GM10248 (cell line): ENCODE data around the gene DLD.

ENCODE experiments used
- CTCF ChIA-PET: fragments of 300-600 bp; sonication (Branson Sonifier 250); formaldehyde crosslinking; extraction: SDS; loops from one replicate; lab custom pipeline; 2021; ENCODE audit warnings: antibody characterized with exemption; lab: Yijun Ruan, JAX
- POLR2A ChIA-PET: fragments of 350-650 bp; sonication (Branson Sonifier 250); formaldehyde crosslinking; extraction: SDS; loops from one replicate; lab custom pipeline; 2020; ENCODE audit warnings: antibody characterized with exemption; lab: Yijun Ruan, JAX
- DNase-seq: peaks from one replicate; pipeline ENCODE4 v3.0.0; 2012; ENCODE audit errors: extremely low spot score
- TF ChIP-seq, protein P1 (sequence below): IDR thresholded peaks from 2 replicates; pipeline ENCODE4 v1.5.1; 2012; ENCODE audit warnings: mild to moderate bottlenecking, low read depth; ENCODE audit errors: extremely low read depth, missing control alignments, control extremely low read depth

Gene DLD

DNA sequence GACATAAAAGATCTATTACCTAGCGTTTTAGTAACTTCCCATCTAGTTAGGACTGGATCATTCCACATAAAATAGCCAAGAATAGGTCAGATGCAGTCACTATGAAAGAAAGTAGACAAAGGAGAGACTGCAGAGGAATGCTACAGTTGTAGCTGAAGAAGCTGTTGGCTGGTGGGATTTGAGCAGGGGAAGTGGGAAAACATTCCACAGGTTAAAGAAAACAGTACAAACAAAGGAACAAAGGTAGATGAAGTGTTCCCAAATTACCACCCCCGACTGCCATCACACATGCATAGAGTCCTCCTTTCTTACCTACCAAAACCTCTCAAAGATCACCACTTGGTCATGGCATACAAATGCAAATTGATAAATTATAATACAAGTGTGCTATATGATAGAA is 41.8 kb downstream of the DLD start:
- CTCF ChIA-PET, result interaction anchor here (0.8 kb wide), 1 partner anchor 16 kb away, joined by 3 read pairs; no protein-coding TSS in a partner anchor
- POLR2A ChIA-PET, result no interaction called here

DNA sequence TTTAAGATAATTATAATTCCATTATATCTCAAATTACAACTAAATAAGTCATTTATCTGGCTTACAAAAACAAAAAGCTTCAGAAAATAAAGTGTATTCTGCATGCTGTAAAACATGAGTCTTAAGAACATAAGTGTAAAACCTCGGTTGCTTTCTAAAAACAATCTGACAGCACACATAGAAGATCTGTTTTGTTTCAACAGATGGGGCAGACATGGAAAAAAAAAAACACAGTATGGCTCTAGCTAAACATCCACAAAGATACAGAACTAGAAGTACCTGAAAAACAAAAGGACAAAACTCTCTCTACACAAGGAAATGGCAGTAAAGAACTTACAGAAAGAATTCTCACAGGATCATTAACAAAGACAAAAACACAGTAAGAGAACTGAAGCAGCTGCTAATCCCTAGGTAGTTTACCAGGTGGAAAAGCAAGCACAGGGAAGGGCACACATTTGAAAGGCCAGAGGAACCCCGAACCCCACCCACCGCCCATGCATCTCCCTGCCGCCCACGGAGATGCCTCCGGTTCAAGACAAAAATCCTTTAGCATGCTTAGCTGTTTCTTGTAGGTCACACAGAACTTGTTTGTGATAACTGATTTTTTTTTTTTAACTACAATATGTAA is 42.5 kb downstream of the DLD start:
- ChIA-PET CTCF (interaction anchor here (0.8 kb wide), 1 partner anchor 16 kb away, joined by 3 read pairs; no protein-coding TSS in a partner anchor), POLR2A (no interaction called here)
- no peak for DNase-seq
- TF ChIP-seq, protein P1, sequence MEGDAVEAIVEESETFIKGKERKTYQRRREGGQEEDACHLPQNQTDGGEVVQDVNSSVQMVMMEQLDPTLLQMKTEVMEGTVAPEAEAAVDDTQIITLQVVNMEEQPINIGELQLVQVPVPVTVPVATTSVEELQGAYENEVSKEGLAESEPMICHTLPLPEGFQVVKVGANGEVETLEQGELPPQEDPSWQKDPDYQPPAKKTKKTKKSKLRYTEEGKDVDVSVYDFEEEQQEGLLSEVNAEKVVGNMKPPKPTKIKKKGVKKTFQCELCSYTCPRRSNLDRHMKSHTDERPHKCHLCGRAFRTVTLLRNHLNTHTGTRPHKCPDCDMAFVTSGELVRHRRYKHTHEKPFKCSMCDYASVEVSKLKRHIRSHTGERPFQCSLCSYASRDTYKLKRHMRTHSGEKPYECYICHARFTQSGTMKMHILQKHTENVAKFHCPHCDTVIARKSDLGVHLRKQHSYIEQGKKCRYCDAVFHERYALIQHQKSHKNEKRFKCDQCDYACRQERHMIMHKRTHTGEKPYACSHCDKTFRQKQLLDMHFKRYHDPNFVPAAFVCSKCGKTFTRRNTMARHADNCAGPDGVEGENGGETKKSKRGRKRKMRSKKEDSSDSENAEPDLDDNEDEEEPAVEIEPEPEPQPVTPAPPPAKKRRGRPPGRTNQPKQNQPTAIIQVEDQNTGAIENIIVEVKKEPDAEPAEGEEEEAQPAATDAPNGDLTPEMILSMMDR, result no peak

More for the DNA sequence above, 41.8 kb downstream of the DLD start:
- TF ChIP-seq, protein P1, result no peak
- no peak for DNase-seq

DNA sequence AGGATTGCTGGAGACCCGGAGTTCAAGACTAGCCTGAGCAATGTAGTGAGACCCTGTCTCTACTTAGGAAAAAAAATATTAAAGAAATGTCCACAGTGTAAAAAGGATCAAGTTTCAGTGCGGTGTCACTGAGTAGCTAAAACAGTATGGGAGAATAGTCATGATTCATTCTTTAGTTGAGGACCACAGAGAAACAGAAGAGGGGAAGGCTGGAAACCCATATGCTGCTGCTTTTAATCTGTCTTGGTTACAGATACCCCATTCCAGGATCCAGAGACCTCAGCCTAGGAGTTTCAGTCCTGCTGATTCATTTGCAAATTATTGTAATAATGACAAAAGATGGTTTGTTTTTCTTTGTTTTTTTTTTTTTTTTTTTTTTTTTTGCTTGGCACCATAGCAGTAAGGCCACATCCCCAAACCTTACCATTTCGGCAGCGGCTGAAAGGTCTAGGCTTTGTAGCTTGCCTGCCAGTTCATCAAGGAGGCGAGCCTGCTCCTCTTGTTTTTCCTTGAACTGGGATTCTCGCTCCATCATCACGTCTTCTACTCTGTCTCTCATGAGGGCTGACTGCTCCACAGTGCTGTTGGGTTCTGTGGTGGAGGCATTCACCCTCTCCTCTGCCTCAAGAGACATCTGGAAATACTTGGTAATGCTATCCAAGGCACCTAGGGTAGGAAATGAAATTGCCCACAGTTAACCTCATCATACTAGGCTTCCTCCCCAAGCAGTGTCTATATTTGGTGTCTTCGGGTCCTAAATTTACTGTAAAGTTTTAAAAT is 44.2 kb downstream of the DLD start:
- POLR2A ChIA-PET, result interaction anchor here (0.7 kb wide), 1 partner anchor 700 kb away, joined by 8 read pairs; no protein-coding TSS in a partner anchor
- TF ChIP-seq, protein P1, result no peak
- CTCF ChIA-PET, result interaction anchor here (0.9 to 1.5 kb wide), 2 partner anchors 12 to 60 kb away, joined by 3 read pairs; no protein-coding TSS in a partner anchor
- DNase-seq, result no peak

DNA sequence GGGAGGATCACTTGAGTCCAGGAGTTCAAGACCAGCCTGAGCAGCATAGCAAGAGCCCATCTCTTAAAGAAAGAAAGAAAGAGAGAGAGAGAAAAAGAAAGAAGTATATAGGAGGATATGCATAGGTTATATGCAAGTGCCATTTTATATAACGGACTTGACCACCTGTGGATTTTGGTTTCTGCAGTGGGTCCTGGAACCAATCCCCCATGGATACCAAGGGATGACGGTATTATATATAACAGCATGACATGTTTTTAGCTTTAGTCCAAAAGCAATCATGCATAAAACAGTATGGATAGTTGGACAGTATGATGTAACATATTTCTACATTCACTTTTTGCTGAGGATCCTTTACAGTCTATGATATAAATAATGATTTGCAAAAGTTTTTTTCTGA is 45.3 kb downstream of the DLD start:
- TF ChIP-seq, protein P1, result no peak
- ChIA-PET POLR2A (no interaction called here), CTCF (no interaction called here)
- DNase-seq, result no peak

DNA sequence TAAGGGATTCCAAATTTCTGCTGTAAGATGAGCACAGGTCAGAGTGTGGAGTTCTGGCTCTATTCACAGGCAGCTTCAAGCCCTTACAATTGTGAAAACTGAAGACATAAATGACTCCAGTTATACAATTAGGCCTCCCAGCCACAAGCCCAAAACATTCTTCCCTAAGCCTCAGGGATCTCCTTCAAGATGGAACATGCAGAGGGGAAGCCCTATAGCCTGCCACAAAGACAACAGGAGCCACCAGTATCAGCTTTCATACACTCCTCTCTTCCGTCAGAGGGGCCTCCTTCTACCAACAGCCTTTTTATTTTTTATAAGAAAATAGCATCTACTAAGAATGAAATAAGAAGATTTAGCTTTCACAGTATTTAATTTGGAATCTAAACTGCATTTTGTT is 46.5 kb downstream of the DLD start:
- ChIA-PET POLR2A (no interaction called here), CTCF (interaction anchor here (1.0 kb wide), 1 partner anchor 10 kb away, joined by 3 read pairs; no protein-coding TSS in a partner anchor)
- no peak for DNase-seq
- TF ChIP-seq, protein P1, result no peak

DNA sequence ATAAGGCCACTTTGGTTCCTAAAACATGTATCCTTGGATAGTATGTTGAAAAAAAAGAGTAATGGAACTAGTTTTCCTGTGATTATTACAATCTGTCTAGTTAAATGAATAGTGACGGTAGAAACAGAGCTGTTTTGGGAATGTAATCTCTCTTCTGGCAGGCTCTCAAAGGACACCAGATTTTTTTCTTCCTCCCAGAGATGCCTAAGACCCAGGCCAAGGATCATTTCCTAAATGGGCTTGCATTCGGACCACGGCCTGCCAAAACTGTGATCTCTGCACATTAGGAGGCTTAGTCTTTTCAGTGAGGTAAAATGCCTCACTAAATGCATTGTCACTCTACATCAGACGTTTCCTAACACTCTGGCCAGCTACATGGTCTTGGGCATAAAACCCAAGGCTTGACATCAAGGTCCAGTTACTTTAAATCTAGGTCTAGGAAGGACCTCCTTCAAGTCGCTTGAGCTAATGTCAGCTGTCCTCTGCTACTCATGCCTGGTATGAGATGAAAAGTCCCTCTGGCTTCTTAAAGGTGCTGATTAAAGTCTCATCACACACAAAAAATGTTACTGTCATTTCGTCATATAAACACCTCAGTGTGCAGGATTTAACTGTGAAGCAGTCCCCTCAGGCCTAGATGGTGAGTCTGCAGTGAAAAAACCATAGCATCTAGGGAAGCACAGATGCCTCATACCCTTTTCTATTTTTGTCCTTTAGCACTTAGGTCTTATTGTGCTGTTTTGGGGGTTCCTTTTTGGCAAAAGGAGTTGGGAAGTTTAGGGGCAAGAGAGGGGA is 47.7 kb downstream of the DLD start:
- CTCF ChIA-PET, result interaction anchor here (1.4 kb wide), 1 partner anchor 37 kb away, joined by 4 read pairs; no protein-coding TSS in a partner anchor
- TF ChIP-seq, protein P1, result no peak
- DNase-seq, result no peak
- POLR2A ChIA-PET, result no interaction called here
